Smooth muscle cell (in vitro differentiated cells): Measurements from ENCODE around the gene ZNF654. TPM values are rescaled to one million over a fixed set of nuclear protein-coding genes. Genes with fewer than 3 reads are reported as not detected.

Experiments
- DNase-seq: peaks from one replicate; lab custom pipeline; 2025; ENCODE audit not compliant: unreplicated experiment; lab: John Stamatoyannopoulos, UW
- H2AFZ ChIP-seq: fragments of 200-600 bp; sonication (generic); 2 replicates; pipeline ENCODE4 v1.6.0; 2016; ENCODE audit warnings: antibody characterized with exemption, low read depth, mild to moderate bottlenecking
- H3F3A ChIP-seq: fragments of 200-600 bp; sonication (generic); 2 replicates; pipeline ENCODE4 v1.6.0; 2017; ENCODE audit warnings: antibody characterized with exemption, low read depth
- H3K27ac ChIP-seq: fragments of 200-600 bp; sonication (generic); 2 replicates; pipeline ENCODE4 v1.5.1; 2016; ENCODE audit warnings: low read depth, mild to moderate bottlenecking
- H3K27me3 ChIP-seq: fragments of 200-600 bp; sonication (generic); 2 replicates; pipeline ENCODE4 v1.6.1; 2016; ENCODE audit warnings: low read depth, mild to moderate bottlenecking
- H3K36me3 ChIP-seq: fragments of 200-600 bp; sonication (generic); 2 replicates; pipeline ENCODE4 v1.5.1; 2016; ENCODE audit warnings: low read depth
- H3K4me1 ChIP-seq: fragments of 200-600 bp; sonication (generic); 2 replicates; pipeline ENCODE4 v1.5.1; 2016; ENCODE audit warnings: low read depth
- H3K4me2 ChIP-seq: fragments of 200-600 bp; sonication (generic); 2 replicates; pipeline ENCODE4 v1.6.0; 2016; ENCODE audit warnings: mild to moderate bottlenecking
- H3K4me3 ChIP-seq: fragments of 200-600 bp; sonication (generic); 2 replicates; pipeline ENCODE4 v1.5.1; 2016; ENCODE audit warnings: mild to moderate bottlenecking
- H3K79me2 ChIP-seq: fragments of 200-600 bp; sonication (generic); 2 replicates; pipeline ENCODE4 v1.6.0; 2016; ENCODE audit warnings: low read depth, mild to moderate bottlenecking
- H3K9ac ChIP-seq: fragments of 200-600 bp; sonication (generic); 2 replicates; pipeline ENCODE4 v1.6.0; 2016; ENCODE audit warnings: low read depth
- H3K9me3 ChIP-seq: fragments of 200-600 bp; sonication (generic); replicated peaks from 2 replicates; pipeline ENCODE4 v1.5.1; 2016; ENCODE audit warnings: low read depth
- H4K20me1 ChIP-seq: fragments of 200-600 bp; sonication (generic); 2 replicates; pipeline ENCODE4 v1.6.0; 2016; ENCODE audit warnings: low read depth
- WGBS: methylation state at CpG from one replicate; pipeline ENCODE4 v1.1.7; 2016; ENCODE audit warnings: low lambda C conversion rate; 5-methylcytosine and 5-hydroxymethylcytosine counted together
- polyA plus RNA-seq: library from polyadenylated mRNA; unstranded; fragments of >200 nt; fragmentation: Nextera tagmentation; extraction: Ambion mirVana; gene quantifications from 2 replicates; pipeline ENCODE4 v1.2.1, GENCODE V29; 2016
- total RNA-seq: library from RNA; depleted of rRNA; stranded (reverse); fragments of >200 nt; gene quantifications from 2 replicates; pipeline ENCODE4 v1.2.3, GENCODE V29; 2014
- TF ChIP-seq, protein P1 (sequence below): fragments of 200-600 bp; sonication (generic); IDR thresholded peaks from 2 replicates; pipeline ENCODE4 v1.5.1; 2017; ENCODE audit warnings: borderline replicate concordance, mild to moderate bottlenecking, antibody characterized with exemption; ENCODE audit not compliant: insufficient read depth, poor library complexity, severe bottlenecking

The ZNF654 gene
- total and polyA plus RNA-seq, 2 experiments from 2014 or later, result 4.9 to 21.2 TPM

DNA sequence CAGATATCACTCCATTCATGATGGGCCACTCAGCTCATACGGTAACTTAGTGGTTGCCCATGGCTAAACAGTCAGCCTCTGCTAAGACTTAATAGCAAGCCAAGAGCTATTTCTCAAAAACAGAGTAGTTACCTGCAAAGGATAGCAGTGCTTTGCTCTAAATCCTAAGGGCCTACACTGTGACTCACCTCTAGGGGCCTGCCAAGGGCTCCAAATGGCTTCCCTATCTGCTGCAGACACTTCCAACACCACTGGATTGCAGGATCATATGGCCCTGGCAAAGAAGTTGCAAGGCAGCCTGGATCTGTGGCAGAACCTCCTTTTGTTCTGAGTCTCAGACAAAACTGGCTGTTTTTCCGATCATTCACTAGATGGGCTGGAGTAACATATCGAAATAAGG lies 18.1 kb upstream of the ZNF654 start:
- WGBS, result 80% methylated on average over 3 of the region's 3 CpGs

DNA sequence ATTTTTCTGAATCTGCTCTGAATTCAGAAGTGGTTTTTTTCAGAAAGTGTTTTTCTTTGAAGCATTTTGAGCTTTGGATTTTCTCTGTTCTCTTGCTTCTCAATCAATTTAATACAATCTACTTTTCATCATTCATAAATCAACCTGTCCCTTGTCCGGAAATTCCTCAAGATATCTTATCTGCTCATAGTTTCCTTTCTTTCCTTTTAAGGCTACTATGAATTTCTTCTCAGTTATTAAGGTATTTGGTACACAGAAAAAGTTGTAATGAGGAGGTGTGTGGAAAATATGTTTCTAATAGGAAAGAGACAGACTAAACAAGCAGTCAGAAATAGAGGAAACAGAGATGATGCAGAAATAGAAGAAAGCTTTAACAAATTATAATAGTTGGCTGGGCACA lies 14.6 kb upstream of the ZNF654 start:
- TF ChIP-seq, protein P1, sequence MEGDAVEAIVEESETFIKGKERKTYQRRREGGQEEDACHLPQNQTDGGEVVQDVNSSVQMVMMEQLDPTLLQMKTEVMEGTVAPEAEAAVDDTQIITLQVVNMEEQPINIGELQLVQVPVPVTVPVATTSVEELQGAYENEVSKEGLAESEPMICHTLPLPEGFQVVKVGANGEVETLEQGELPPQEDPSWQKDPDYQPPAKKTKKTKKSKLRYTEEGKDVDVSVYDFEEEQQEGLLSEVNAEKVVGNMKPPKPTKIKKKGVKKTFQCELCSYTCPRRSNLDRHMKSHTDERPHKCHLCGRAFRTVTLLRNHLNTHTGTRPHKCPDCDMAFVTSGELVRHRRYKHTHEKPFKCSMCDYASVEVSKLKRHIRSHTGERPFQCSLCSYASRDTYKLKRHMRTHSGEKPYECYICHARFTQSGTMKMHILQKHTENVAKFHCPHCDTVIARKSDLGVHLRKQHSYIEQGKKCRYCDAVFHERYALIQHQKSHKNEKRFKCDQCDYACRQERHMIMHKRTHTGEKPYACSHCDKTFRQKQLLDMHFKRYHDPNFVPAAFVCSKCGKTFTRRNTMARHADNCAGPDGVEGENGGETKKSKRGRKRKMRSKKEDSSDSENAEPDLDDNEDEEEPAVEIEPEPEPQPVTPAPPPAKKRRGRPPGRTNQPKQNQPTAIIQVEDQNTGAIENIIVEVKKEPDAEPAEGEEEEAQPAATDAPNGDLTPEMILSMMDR, result no peak
- Histone ChIP-seq H3K9ac (no peak overlapping the region), H3K4me1 (no peaks in the 10 kb centered on the region), H3F3A (no peaks in the 10 kb centered on the region), H4K20me1 (no peaks in the 10 kb centered on the region), H3K27me3 (no peaks in the 10 kb centered on the region), H3K36me3 (no peaks in the 10 kb centered on the region), H3K4me2 (no peak overlapping the region), H2AFZ (no peak overlapping the region), H3K9me3 (no peaks in the 10 kb centered on the region), H3K79me2 (no peaks in the 10 kb centered on the region), H3K4me3 (no peak overlapping the region), H3K27ac (no peak overlapping the region)
- 87% methylated on average over 1 of the region's 1 CpG for WGBS
- DNase-seq, result no peak

More for the DNA sequence above, 18.1 kb upstream of the ZNF654 start:
- no peak overlapping the region for H3K4me3 ChIP-seq
- H3K36me3 ChIP-seq, result no peaks in the 10 kb centered on the region
- no peaks in the 10 kb centered on the region for H3K79me2 ChIP-seq
- H3K4me1 ChIP-seq, result no peaks in the 10 kb centered on the region
- H3K4me2 ChIP-seq, result no peak overlapping the region
- H3F3A ChIP-seq, result no peaks in the 10 kb centered on the region
- DNase-seq, result no peak
- no peak overlapping the region for H3K27ac ChIP-seq
- no peaks in the 10 kb centered on the region for H3K27me3 ChIP-seq
- H2AFZ ChIP-seq, result no peak overlapping the region
- no peak overlapping the region for H3K9ac ChIP-seq
- H3K9me3 ChIP-seq, result no peaks in the 10 kb centered on the region
- TF ChIP-seq, protein P1, result no peak
- H4K20me1 ChIP-seq, result no peaks in the 10 kb centered on the region

DNA sequence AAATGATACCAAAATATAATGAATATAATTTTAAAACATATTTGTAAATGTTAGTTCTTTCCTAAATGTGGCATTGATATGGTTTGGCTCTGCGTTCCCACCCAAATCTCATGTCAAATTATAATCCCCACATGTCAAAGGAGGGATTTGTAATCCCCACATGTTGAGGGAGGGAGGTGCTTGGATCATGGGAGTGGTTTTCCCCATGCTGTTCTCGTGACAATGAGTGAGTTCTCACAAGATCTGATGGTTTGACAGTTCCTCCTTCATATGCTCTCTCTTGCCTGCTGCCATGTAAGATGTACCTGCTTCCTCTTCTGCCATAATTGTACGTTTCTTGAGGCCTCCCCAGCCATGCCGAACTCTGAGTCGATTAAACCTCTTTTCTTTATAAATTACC lies 12.3 kb upstream of the ZNF654 start:
- WGBS, result 90% methylated on average over 5 of the region's 5 CpGs
- no peaks in the 10 kb centered on the region for H3K79me2 ChIP-seq
- no peaks in the 10 kb centered on the region for H3F3A ChIP-seq
- H3K9ac ChIP-seq, result no peak overlapping the region
- TF ChIP-seq, protein P1, result no peak
- no peak overlapping the region for H3K27ac ChIP-seq
- no peak overlapping the region for H2AFZ ChIP-seq
- no peaks in the 10 kb centered on the region for H3K36me3 ChIP-seq
- no peak overlapping the region for H3K4me2 ChIP-seq
- H3K4me1 ChIP-seq, result no peaks in the 10 kb centered on the region
- H3K4me3 ChIP-seq, result no peak overlapping the region
- no peaks in the 10 kb centered on the region for H3K27me3 ChIP-seq
- no peaks in the 10 kb centered on the region for H4K20me1 ChIP-seq
- no peaks in the 10 kb centered on the region for H3K9me3 ChIP-seq
- DNase-seq, result no peak

DNA sequence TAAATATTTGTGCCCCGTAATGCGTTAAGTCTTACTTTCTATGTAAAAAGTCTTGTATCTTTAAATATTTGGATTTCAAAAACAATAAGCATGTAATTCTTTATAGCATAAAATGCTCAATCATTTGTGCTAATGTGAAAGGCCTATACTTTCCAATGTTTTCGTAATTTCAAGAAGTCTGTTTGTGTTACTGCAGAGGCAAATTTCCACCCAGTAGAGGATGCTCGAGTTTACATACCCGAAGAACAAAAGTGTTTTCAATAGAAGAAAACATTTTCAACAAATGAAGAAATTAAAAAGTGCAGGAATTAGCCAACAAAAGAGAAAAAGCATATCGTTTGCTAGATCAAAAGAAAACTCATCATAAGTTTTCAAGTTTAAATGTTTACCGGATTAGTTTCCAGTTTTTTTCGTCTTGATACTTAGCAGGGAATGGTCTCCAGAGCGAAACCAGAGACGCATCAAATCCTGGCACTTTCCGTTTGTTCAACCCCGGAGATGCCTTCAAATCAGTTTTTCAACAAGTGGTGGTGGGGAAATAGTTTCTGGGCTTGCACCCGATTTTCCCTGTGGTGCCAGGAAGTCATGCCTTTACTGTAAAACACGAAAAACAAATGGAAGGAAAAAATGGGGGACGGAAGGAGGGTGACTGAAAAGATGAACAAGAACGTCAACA lies 1.3 kb upstream of the ZNF654 start:
- Histone ChIP-seq H3K4me3 (peak overlapping the region; percentile 95), H3K4me1 (peaks cover 40% of the 10 kb centered on the region), H3F3A (peaks cover 11% of the 10 kb centered on the region), H3K27ac (peak overlapping the region; percentile 92), H3K9ac (peak overlapping the region; percentile 95), H3K79me2 (peaks cover 59% of the 10 kb centered on the region), H3K9me3 (no peaks in the 10 kb centered on the region), H3K27me3 (no peaks in the 10 kb centered on the region), H3K4me2 (peak overlapping the region; percentile 90), H3K36me3 (peaks cover 9% of the 10 kb centered on the region), H4K20me1 (peaks cover 56% of the 10 kb centered on the region), H2AFZ (peak overlapping the region; percentile 82)
- no peak for DNase-seq
- 17% methylated on average over 16 of the region's 16 CpGs for WGBS
- TF ChIP-seq, protein P1, result no peak
